Astrocyte (in vitro differentiated cells and primary cell): ENCODE data around the gene MAP3K14. TPM values are rescaled to one million over a fixed set of nuclear protein-coding genes. Genes with fewer than 3 reads are reported as not detected.

Source experiments
- DNase-seq: peaks from one replicate; pipeline ENCODE4 v3.0.0-alpha.2; 2010; ENCODE audit warnings: low read depth
- FAIRE-seq: peaks from 2 replicates; lab custom pipeline; 2011; peaks lifted over from hg19 to GRCh38; lab: Jason Lieb, UNC
- H2AFZ ChIP-seq: 2 replicates; pipeline ENCODE4 v1.6.0; 2012; ENCODE audit warnings: low read depth, low read length, inconsistent platforms
- H3K27ac ChIP-seq: 2 replicates; pipeline ENCODE4 v1.5.1; 2011; ENCODE audit warnings: low read depth, low read length, inconsistent platforms
- H3K27me3 ChIP-seq: 2 replicates; pipeline ENCODE4 v1.6.0; 2011; ENCODE audit warnings: low read length, inconsistent platforms; ENCODE audit not compliant: insufficient read depth
- H3K36me3 ChIP-seq: 2 replicates; pipeline ENCODE4 v1.5.1; 2011; ENCODE audit warnings: low read length, inconsistent platforms; ENCODE audit not compliant: insufficient read depth
- H3K4me1 ChIP-seq: 2 replicates; pipeline ENCODE4 v1.5.1; 2011; ENCODE audit warnings: low read length, inconsistent platforms; ENCODE audit not compliant: insufficient read depth
- H3K4me2 ChIP-seq: 2 replicates; pipeline ENCODE4 v1.6.0; 2012; ENCODE audit warnings: low read length, inconsistent platforms
- H3K4me3 ChIP-seq: 2 replicates; pipeline ENCODE4 v1.5.1; 2011; ENCODE audit warnings: low read depth, mild to moderate bottlenecking, low read length, inconsistent platforms; ENCODE audit not compliant: insufficient read depth
- H3K79me2 ChIP-seq: 2 replicates; pipeline ENCODE4 v1.6.0; 2012; ENCODE audit warnings: mild to moderate bottlenecking, low read length, inconsistent platforms; ENCODE audit not compliant: insufficient read depth
- H3K9ac ChIP-seq: 2 replicates; pipeline ENCODE4 v1.6.0; 2012; ENCODE audit warnings: mild to moderate bottlenecking, low read length, inconsistent platforms
- H3K9me3 ChIP-seq: 2 replicates; pipeline ENCODE4 v1.5.1; 2012; ENCODE audit warnings: low read depth, mild to moderate bottlenecking, low read length, inconsistent platforms; ENCODE audit not compliant: insufficient read depth
- H4K20me1 ChIP-seq: 2 replicates; pipeline ENCODE4 v1.6.0; 2012; ENCODE audit warnings: low read length, inconsistent platforms; ENCODE audit not compliant: insufficient read depth
- H3K27ac Mint-ChIP-seq: one replicate; pipeline ENCODE4 v1.8.0; 2021; ENCODE audit warnings: mild to moderate bottlenecking, mixed read lengths; ENCODE audit not compliant: unreplicated experiment
- H3K27me3 Mint-ChIP-seq: one replicate; pipeline ENCODE4 v1.8.0; 2021; ENCODE audit warnings: low read depth, mixed read lengths; ENCODE audit not compliant: unreplicated experiment
- H3K36me3 Mint-ChIP-seq: one replicate; pipeline ENCODE4 v1.8.0; 2021; ENCODE audit warnings: low read depth, mixed read lengths; ENCODE audit not compliant: unreplicated experiment
- H3K4me1 Mint-ChIP-seq: one replicate; pipeline ENCODE4 v1.8.0; 2021; ENCODE audit warnings: low read depth, mixed read lengths; ENCODE audit not compliant: unreplicated experiment
- H3K4me3 Mint-ChIP-seq: one replicate; pipeline ENCODE4 v1.8.0; 2021; ENCODE audit warnings: mild to moderate bottlenecking, moderate library complexity, mixed read lengths; ENCODE audit not compliant: unreplicated experiment
- H3K9me3 Mint-ChIP-seq: one replicate; pipeline ENCODE4 v1.8.0; 2021; ENCODE audit warnings: mild to moderate bottlenecking, mixed read lengths; ENCODE audit not compliant: unreplicated experiment
- EZH2 ChIP-seq: IDR thresholded peaks from 2 replicates; pipeline ENCODE4 v1.6.1; 2012; ENCODE audit warnings: mild to moderate bottlenecking, low read length, inconsistent platforms; ENCODE audit not compliant: insufficient read depth
- total RNA-seq: library from RNA; stranded (reverse); gene quantifications from 2 replicates; pipeline ENCODE4 v1.2.1, GENCODE V29; 2021
- TF ChIP-seq, protein P1 (sequence below): IDR thresholded peaks from 2 replicates; pipeline ENCODE4 v1.5.1; 2011; ENCODE audit warnings: low read depth, mild to moderate bottlenecking, inconsistent platforms, low read length, moderate library complexity; ENCODE audit not compliant: insufficient read depth

MAP3K14 gene
- total RNA-seq, 1 donor from 2014 or later = 10.8 TPM

DNA sequence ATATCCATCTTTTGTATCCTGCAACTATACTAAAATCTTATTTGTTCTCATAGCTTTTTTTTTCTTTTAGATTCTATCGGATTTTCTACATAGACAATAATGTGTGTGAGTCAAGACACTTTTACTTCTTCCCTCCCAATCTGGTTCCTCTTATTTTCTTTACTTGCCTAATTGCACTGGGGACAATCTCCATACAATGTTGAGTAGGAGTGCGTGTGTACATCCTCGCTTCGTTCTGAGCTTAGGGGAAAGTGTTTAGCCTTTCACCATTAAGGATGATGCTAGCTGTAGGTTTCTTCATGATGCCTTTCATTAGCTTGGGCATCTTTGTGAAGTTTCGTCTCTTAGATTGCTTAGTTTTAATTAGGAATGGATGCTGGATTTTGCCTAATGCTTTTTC is 57.8 kb downstream of the MAP3K14 start:
- no peak overlapping the region for H3K27ac Mint-ChIP-seq
- no peak overlapping the region for H3K27ac ChIP-seq
- no peak overlapping the region for H3K4me3 Mint-ChIP-seq
- DNase-seq = no peak
- H4K20me1 ChIP-seq = peaks cover 23% of the 10 kb centered on the region
- no peaks in the 10 kb centered on the region for H3K9me3 ChIP-seq
- TF ChIP-seq EZH2 = no peak
- TF ChIP-seq, protein P1, sequence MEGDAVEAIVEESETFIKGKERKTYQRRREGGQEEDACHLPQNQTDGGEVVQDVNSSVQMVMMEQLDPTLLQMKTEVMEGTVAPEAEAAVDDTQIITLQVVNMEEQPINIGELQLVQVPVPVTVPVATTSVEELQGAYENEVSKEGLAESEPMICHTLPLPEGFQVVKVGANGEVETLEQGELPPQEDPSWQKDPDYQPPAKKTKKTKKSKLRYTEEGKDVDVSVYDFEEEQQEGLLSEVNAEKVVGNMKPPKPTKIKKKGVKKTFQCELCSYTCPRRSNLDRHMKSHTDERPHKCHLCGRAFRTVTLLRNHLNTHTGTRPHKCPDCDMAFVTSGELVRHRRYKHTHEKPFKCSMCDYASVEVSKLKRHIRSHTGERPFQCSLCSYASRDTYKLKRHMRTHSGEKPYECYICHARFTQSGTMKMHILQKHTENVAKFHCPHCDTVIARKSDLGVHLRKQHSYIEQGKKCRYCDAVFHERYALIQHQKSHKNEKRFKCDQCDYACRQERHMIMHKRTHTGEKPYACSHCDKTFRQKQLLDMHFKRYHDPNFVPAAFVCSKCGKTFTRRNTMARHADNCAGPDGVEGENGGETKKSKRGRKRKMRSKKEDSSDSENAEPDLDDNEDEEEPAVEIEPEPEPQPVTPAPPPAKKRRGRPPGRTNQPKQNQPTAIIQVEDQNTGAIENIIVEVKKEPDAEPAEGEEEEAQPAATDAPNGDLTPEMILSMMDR = no peak
- no peaks in the 10 kb centered on the region for H3K79me2 ChIP-seq
- no peak overlapping the region for H2AFZ ChIP-seq
- no peak overlapping the region for H3K4me2 ChIP-seq
- no peak overlapping the region for H3K9ac ChIP-seq
- H3K9me3 Mint-ChIP-seq = peaks cover 3% of the 10 kb centered on the region
- H3K4me1 ChIP-seq = peaks cover 21% of the 10 kb centered on the region
- H3K36me3 ChIP-seq = peaks cover 4% of the 10 kb centered on the region
- H3K27me3 Mint-ChIP-seq = peaks cover 15% of the 10 kb centered on the region
- no peak for FAIRE-seq
- no peaks in the 10 kb centered on the region for H3K27me3 ChIP-seq
- H3K36me3 Mint-ChIP-seq = peaks cover 14% of the 10 kb centered on the region
- peaks cover 5% of the 10 kb centered on the region for H3K4me1 Mint-ChIP-seq
- no peak overlapping the region for H3K4me3 ChIP-seq

DNA sequence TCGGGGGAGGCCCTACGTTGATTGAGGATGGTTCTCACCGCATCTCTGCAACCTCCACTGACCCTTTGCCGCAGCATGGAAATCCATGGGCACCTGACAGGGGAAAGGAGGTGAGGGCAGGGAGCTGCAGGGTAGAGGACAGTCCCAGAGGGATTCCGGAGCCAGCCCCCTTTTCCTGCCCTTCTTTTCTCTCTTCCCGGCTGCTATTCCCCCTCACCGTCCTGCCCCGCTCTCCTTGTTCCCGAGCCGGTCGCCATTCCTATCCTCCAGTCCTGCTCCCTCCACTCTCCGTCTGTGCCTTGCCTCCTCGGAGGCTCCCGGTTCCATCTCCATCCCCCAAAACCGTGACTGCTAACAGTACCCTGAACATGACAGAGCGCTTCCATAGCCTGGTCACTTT is 59.7 kb downstream of the MAP3K14 start:
- Mint-ChIP-seq H3K4me3 (no peak overlapping the region), H3K27ac (no peak overlapping the region), H3K9me3 (peaks cover 3% of the 10 kb centered on the region), H3K4me1 (no peaks in the 10 kb centered on the region), H3K27me3 (peaks cover 20% of the 10 kb centered on the region), H3K36me3 (peaks cover 12% of the 10 kb centered on the region)
- DNase-seq = no peak
- Histone ChIP-seq H3K9ac (no peak overlapping the region), H4K20me1 (peaks cover 6% of the 10 kb centered on the region), H3K9me3 (no peaks in the 10 kb centered on the region), H3K4me3 (no peak overlapping the region), H3K36me3 (no peaks in the 10 kb centered on the region), H2AFZ (no peak overlapping the region), H3K27me3 (no peaks in the 10 kb centered on the region), H3K4me1 (peaks cover 2% of the 10 kb centered on the region), H3K4me2 (no peak overlapping the region), H3K79me2 (no peaks in the 10 kb centered on the region), H3K27ac (no peak overlapping the region)
- FAIRE-seq = no peak
- no peak for TF ChIP-seq EZH2
- TF ChIP-seq, protein P1 = no peak

DNA sequence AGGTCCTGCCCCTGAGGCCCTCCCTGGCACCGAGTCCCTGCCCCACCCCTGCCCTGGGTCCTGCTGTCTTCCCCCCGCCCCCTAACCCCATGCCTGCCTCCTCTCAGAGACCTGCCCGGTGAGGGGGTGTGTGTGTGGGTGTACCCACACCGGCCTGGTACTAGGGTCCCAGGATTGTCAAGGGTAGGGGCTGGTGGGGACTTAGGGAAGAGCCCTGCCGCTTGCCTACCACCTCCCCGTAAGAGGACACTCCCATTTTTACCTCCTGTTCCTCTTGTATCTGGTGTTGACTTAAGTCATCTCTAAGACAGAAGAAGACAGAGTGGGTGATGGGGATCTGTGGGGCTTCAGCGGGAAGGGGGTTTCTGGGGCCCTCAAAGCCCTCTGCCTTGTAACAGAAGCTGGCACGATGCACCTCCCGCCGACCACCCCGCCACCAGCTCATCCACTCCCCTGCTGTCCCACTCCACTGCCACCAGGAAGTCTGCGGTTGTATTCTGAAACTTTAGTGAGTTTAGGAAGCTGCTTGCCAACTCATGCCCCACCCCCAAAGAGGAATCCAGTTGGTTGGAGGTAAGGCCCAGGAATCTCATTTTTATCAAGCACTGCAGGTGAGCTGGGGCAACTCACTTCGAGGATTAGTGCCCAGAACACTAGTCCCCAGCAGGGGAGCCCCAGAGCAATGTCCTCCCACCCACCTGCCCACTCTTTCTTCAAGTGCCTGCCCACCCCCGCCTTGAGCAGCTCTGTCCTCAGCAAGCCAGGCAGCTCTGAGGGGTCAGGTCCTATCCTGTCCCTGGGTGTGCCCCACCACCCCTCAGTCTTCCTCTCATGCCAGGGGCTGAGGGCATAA is 60.5 kb downstream of the MAP3K14 start:
- Histone ChIP-seq H2AFZ (no peak overlapping the region), H3K9ac (no peak overlapping the region), H3K27ac (no peak overlapping the region), H3K9me3 (no peaks in the 10 kb centered on the region), H4K20me1 (peaks cover 3% of the 10 kb centered on the region), H3K4me2 (no peak overlapping the region), H3K79me2 (no peaks in the 10 kb centered on the region), H3K4me1 (no peaks in the 10 kb centered on the region), H3K36me3 (no peaks in the 10 kb centered on the region), H3K4me3 (no peak overlapping the region), H3K27me3 (no peaks in the 10 kb centered on the region)
- Mint-ChIP-seq H3K27me3 (peaks cover 20% of the 10 kb centered on the region), H3K27ac (no peak overlapping the region), H3K36me3 (peaks cover 12% of the 10 kb centered on the region), H3K4me1 (no peaks in the 10 kb centered on the region), H3K4me3 (no peak overlapping the region), H3K9me3 (peaks cover 3% of the 10 kb centered on the region)
- FAIRE-seq (no peak), DNase-seq (no peak)
- no peak for TF ChIP-seq EZH2
